AG09309 (cell line): ENCODE data around the gene TMEM131.

Source experiments
- DNase-seq: peaks from one replicate; pipeline ENCODE4 v3.0.0-alpha.2; 2010; ENCODE audit warnings: low read depth
- H3K4me3 ChIP-seq: 2 replicates; pipeline ENCODE4 v1.5.1; 2011; ENCODE audit warnings: mild to moderate bottlenecking, low read depth, low read length, moderate library complexity; ENCODE audit not compliant: control insufficient read depth
- CTCF ChIP-seq: IDR thresholded peaks from 2 replicates; pipeline ENCODE4 v1.5.1; 2011; ENCODE audit warnings: mild to moderate bottlenecking, low read depth, low read length, inconsistent platforms; ENCODE audit not compliant: insufficient read depth, control insufficient read depth; ENCODE audit errors: missing control alignments

TMEM131 gene

GRCh38 chr2:97706708-97707345 lies 288.9 kb downstream of the TMEM131 start:
- TF ChIP-seq CTCF = no peak
- H3K4me3 ChIP-seq = no peak overlapping the region
- no peak for DNase-seq
